Activated effector memory CD4-positive, alpha-beta T cell treated with anti-CD3 and anti-CD28 coated beads, Interleukin-2, amount 50 U/mL, for 16 hours (primary cell): ENCODE results near the gene SORD.
"Not testable (repeated sequence)": the region's sequence is repeated elsewhere in the genome, so short reads cannot be mapped to it uniquely, and the experiment has no call there.

ENCODE experiments used
- DNase-seq: peaks from one replicate; pipeline ENCODE4 v3.0.0-alpha.2; 2020

Gene SORD

DNA sequence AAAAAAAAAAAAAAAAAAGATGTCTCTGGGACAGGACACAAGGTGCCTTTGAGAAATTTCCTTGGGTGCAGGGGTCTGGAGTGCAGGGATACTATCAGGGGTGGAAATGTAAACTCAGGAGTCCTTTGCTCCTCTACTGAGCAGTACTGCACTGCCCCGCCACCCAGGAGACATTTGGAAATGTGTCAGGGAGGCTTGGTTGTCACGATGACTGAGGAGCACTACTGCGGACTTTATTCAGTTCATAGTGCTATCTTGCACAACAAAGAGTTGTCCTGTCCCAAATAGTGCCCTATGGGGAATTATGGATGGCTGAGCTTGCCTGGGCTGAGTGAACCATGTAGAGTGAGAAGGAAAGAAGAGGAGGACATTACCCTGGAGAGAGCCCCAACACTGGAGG lies 2.6 kb downstream of the SORD start:
- not testable (repeated sequence) for DNase-seq

- no peak for DNase-seq
These were observed 3.7 kb downstream of the SORD start for GRCh38 chr15:45026651-45027190.

DNA sequence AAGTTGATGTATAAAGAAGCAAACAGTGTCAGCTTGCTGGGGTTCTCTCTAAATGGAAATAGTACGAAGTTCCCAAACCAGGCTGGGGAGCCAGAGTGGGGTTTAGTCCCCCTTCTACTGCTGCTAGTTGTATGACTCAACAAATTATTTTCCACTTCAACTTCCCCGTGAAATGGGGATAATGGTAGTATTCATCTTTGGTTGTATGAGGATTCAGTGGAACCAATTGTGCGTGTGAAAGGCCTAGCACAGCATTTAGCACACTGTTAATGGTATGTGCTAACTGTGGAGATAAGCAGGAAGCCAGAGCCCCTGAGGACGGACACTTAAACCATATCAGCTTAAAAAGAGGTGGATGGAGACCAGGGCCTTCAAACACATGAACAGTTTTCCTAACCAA lies 4.2 kb downstream of the SORD start:
- DNase-seq, result no peak

DNA sequence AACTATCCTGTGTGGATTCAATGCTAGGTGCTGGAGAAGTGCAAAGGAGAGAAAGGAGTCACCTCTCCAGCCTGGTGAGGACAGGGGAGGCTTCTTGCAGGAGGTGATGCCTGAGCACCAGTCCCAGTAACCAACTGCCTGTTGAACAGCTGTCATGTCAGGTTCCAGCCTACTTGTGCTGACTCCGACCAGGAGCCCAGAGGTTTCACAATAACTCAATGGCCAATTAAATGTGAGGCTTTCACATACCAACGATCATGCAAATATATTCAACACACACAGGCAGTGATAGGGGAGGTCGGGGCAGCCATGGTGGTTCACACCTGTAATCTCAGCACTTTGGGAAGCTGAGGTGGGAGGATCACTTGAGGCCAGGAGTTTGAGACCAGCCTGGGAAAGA lies 7.7 kb downstream of the SORD start:
- no peak for DNase-seq

DNA sequence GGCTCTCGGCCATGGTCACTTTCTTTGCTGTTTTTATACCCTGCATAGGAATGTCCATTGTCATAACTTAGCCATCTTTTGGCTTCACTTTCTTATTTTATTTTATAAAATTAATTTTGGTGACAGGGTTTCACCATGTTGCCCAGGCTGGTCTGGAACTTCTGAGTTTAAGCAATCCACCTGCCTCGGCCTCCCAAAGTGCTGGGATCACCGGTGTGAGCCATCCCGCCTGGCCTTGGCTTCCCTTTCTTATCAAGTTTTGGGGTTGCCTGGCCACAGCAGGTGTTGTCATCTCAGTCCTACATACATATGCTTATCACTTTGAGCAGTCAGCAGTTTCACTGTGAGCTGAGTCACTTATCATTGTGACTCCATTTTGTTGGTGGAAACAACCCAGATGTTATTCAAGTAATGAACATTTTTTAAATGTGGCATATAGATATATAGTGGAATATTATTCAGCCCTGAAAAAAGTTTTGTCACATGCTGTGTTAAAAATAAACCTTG lies 8.6 kb downstream of the SORD start:
- not testable (repeated sequence) for DNase-seq

GRCh38 chr15:45032501-45032900 lies 9.5 kb downstream of the SORD start:
- not testable (repeated sequence) for DNase-seq

DNA sequence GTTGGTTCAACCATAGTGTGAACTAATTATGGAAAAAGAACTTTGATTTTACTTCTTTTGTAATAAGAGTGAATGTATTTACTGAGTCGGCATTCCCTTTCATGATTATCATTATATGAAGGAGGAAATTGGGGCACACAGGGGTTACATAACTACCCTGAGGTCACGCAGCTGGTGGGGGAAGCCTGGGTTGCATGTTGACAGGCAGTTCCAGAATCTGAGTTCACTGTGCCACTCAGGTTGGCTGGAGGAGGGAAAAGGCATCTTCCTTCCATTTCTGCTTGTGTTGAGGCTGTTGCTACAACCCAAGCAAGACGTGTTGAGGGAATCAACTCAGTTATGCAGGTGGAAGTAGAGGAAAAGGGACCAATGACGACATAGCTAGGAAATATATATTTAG lies 11.1 kb downstream of the SORD start:
- DNase-seq, result not testable (repeated sequence)

DNA sequence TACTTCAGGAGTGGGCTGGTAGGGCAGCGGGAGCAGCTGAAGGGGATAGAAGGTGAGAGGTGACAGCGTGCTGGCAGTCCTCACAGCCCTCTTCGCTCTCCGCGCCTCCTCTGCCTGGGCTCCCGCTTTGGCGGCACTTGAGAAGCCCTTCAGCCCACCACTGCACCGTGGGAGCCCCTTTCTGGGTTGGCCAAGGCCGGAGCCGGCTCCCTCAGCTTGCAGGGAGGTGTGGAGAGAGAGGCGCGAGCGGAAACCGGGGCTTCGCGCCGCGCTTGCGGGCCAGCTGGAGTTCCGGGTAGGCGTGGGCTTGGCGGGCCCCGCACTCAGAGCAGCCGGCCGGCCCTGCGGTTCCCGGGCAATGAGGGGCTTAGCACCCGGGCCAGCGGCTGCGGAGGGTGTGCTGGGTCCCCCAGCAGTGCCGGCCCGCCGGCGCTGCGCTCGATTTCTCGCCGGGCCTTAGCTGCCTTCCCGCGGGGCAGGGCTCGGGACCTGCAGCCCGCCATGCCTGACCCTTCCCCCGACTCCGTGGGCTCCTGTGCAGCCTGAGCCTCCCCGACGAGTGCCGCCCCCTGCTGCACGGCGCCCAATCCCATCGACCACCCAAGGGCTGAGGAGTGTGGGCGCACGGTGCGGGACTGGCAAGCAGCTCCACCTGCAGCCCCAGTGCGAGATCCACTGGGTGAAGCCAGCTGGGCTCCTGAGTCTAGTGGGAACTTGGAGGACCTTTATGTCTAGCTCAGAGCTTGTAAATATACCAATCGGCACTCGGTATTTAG lies 11.8 kb downstream of the SORD start:
- DNase-seq, result not testable (repeated sequence)

DNA sequence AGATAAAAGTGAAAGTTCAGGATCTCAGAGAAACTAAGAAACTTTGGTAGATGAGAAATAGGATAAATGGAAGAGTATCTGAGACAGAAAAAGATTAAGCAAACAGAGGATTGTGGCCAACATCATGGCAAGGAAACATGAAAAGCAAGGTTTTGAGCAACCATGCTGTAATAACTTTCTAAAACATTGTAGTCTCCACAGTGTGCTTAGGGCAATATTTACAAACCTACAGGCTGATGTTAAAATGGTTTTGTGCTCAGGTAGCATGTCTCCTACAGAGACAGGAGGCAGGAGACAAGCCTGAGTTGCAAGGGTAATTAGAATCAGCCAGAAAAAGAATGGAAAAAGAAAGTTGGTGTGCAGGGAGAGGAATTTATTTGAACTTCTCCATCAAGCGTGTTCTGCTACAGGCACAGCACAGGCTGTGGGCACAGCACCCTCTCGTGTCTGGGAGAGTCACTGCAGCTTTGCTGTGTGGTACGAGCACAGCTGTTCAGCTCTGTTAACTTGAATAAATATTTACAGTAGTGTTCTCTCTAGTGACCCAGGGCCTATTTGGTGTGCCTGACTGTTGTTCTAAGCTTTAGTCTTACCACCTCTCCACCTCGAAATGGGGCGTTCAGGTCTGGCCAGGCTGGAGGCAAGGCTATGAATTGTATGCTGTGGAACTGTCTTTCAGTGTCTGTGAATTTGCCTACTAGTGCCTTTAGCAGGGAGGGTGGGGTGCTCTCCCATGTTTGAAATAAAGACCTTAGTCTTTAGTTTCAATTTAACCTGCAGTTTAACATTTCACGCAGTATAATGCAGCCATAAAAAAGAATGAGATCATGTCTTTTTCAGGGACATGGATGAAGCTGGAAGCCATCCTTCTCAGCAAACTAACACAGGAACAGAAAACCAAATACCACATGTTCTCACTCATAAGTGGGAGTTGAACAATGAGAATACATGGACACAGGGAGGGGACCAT lies 14.1 kb downstream of the SORD start:
- DNase-seq, result peak; percentile 88

GRCh38 chr15:45037936-45038335 lies 14.9 kb downstream of the SORD start:
- no peak for DNase-seq

GRCh38 chr15:45040396-45040795 lies 17.4 kb downstream of the SORD start:
- DNase-seq, result not testable (repeated sequence)

GRCh38 chr15:45041538-45041937 lies 18.5 kb downstream of the SORD start:
- DNase-seq, result not testable (repeated sequence)

GRCh38 chr15:45042859-45043258 lies 19.9 kb downstream of the SORD start:
- DNase-seq, result not testable (repeated sequence)

- not testable (repeated sequence) for DNase-seq
These were observed 21.3 kb downstream of the SORD start for GRCh38 chr15:45044270-45044669.

- DNase-seq, result not testable (repeated sequence)
These were observed 25.4 kb downstream of the SORD start for GRCh38 chr15:45048449-45048793.

GRCh38 chr15:45048794-45049631 lies 26.0 kb downstream of the SORD start:
- no peak for DNase-seq

DNA sequence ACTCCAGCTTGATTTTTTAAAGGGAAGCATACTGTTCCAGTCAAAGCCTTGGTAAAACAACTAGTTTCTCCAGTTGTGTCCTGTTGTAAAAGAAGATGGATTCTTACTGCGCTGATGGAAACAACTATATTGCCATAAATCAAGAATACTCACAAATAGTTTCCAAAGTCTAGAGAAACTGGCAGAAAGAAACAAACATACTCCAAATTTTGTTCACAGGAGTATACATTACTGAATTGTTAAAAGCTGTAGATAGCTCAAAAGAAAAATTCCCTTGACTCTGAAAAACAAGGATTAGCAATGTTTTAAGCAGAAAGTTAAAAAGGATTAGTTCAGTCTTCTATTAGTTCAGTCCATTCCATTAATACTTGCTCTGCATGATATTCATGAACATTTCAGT lies 27.6 kb downstream of the SORD start:
- no peak for DNase-seq

GRCh38 chr15:45052676-45053075 lies 29.7 kb downstream of the SORD start:
- not testable (repeated sequence) for DNase-seq

GRCh38 chr15:45058690-45059675 lies 36.0 kb downstream of the SORD start:
- DNase-seq, result not testable (repeated sequence)

- not testable (repeated sequence) for DNase-seq
These were observed 39.3 kb downstream of the SORD start for GRCh38 chr15:45062301-45062700.

- DNase-seq, result no peak
These were observed 41.4 kb downstream of the SORD start for GRCh38 chr15:45064386-45064785.
